Hematopoietic multipotent progenitor cell (in vitro differentiated cells): ENCODE data around the gene LRRC39. TPM values are rescaled to one million over a fixed set of nuclear protein-coding genes. Genes with fewer than 3 reads are reported as not detected.
"Not testable (repeated sequence)": the region's sequence is repeated elsewhere in the genome, so short reads cannot be mapped to it uniquely, and the experiment has no call there.

Experiments used
- DNase-seq, 3 donors: peaks; one replicate each; pipeline ENCODE4 v3.0.0-alpha.2; 2011 to 2015; ENCODE audit warnings: low read depth in 2 of 3, low spot score in 2 of 3
- total RNA-seq: library from RNA; depleted of rRNA; stranded (reverse); fragments of >200 nt; gene quantifications from one replicate; pipeline ENCODE4 v1.2.3, GENCODE V29; 2012

The LRRC39 gene
- 0.27 TPM for total RNA-seq

- DNase-seq, result no peak
Measured at GRCh38 chr1:100178091-100178490, at the start of gene LRRC39. TSS of gene LRRC39 (minus strand) at chr1:100178256. CDS start at chr1:100168516, 9,740 bp downstream.

GRCh38 chr1:100222428-100222827 is 44.4 kb upstream of the LRRC39 start:
- DNase-seq, result no peak

- no peak for DNase-seq
Measured at GRCh38 chr1:100219883-100220282, 41.8 kb upstream of the LRRC39 start.

GRCh38 chr1:100219457-100219856 is 41.4 kb upstream of the LRRC39 start:
- DNase-seq, result no peak

GRCh38 chr1:100217834-100218233 is 39.8 kb upstream of the LRRC39 start:
- no peak for DNase-seq

GRCh38 chr1:100215101-100215500 is 37.0 kb upstream of the LRRC39 start:
- DNase-seq, result no peak

- no peak for DNase-seq
Measured at GRCh38 chr1:100213141-100213540, 35.1 kb upstream of the LRRC39 start.

GRCh38 chr1:100206301-100206700 is 28.2 kb upstream of the LRRC39 start:
- DNase-seq, result no peak

- not testable (repeated sequence) for DNase-seq
Measured at GRCh38 chr1:100205593-100205992, 27.5 kb upstream of the LRRC39 start.

- not testable (repeated sequence) for DNase-seq
Measured at GRCh38 chr1:100205103-100205502, 27.0 kb upstream of the LRRC39 start.

- not testable (repeated sequence) for DNase-seq
Measured at GRCh38 chr1:100202703-100203102, 24.6 kb upstream of the LRRC39 start.

- DNase-seq, result not testable (repeated sequence)
Measured at GRCh38 chr1:100200060-100200459, 22.0 kb upstream of the LRRC39 start.

- no peak for DNase-seq
Measured at GRCh38 chr1:100198596-100198995, 20.5 kb upstream of the LRRC39 start.

GRCh38 chr1:100188617-100189016 is 10.6 kb upstream of the LRRC39 start:
- DNase-seq, result no peak

GRCh38 chr1:100187912-100188311 is 9.9 kb upstream of the LRRC39 start:
- DNase-seq, result no peak

- peak in 2 of 3 donors; percentile 1 to 29 for DNase-seq
Measured at GRCh38 chr1:100184536-100184935, 6.5 kb upstream of the LRRC39 start.

- no peak for DNase-seq
Measured at GRCh38 chr1:100183370-100183769, 5.3 kb upstream of the LRRC39 start.

GRCh38 chr1:100177295-100178041 is 588 bp downstream of the LRRC39 start:
- no peak for DNase-seq

- DNase-seq, result no peak
Measured at GRCh38 chr1:100168051-100168450, 10.0 kb downstream of the LRRC39 start.

- no peak for DNase-seq
Measured at GRCh38 chr1:100164702-100165101, 13.4 kb downstream of the LRRC39 start.

- DNase-seq, result no peak
Measured at GRCh38 chr1:100164216-100164615, 13.8 kb downstream of the LRRC39 start.

- DNase-seq, result no peak
Measured at GRCh38 chr1:100162881-100163280, 15.2 kb downstream of the LRRC39 start.

GRCh38 chr1:100152271-100152670 is 25.8 kb downstream of the LRRC39 start:
- no peak for DNase-seq
